HG03103 (cell line): ENCODE results near the gene RALGPS1.

Experiments used
- ATAC-seq: cut with Tn5 transposase; IDR thresholded peaks from one replicate; pipeline ENCODE4 v1.9.1; 2021; ENCODE audit warnings: low read depth; ENCODE audit not compliant: unreplicated experiment

RALGPS1 gene

DNA sequence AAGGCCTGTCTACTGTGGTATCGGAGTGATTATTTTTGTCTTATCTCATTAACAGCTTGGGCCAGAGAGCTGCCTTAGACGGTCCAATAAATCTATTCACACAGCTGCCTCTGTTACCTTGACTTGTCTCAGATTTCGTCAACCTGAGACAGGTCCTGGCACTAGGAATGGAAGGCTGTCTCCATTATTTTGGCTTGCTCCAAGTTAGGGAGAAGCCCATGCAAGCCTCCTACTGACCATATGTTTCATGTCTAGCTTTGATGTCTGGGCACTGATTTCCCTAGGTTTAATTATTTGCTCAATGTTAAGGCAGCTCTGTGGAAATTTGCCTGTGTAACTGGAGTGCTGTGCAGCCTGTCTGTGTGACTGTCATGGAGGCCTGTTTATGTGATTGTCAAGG is 12.4 kb upstream of the RALGPS1 start:
- no peak for ATAC-seq

DNA sequence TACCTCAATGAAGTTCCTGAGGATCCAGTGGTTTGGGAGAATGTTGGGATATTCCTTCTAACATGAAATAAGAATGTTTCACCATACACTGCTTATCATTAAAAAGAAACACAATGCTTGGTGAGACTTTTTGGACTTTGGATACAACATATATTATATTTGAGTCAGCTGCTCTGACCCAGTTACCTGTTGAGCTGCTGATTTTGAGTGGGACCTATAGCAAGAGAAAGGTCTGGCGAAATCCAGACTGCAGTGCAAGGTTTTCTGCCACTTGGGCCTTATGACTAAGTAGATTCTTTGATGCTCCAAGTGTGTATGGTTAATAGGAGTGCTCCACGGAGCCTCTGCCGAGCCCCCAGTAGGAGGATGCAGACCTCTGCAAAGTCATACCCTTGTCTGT is 10.0 kb upstream of the RALGPS1 start:
- no peak for ATAC-seq

DNA sequence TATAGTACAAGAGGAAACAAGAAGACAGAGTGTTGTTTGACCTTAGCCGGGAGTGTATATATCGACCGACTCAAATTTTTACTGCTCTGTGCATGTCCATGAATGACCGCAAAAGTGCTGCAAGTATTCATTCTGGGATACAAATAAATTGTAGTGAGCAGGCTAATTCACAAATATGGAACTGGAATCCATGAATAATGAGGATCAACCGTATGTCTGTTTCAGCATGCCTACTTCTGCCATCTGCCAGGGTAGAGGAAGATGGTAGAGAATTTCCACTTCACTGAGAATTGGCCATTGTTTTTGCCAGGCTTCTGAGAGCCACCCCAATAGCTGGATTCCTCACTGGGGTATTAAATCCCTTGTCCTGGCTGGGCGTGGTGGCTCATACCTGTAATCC is 8.5 kb upstream of the RALGPS1 start:
- ATAC-seq: no peak

DNA sequence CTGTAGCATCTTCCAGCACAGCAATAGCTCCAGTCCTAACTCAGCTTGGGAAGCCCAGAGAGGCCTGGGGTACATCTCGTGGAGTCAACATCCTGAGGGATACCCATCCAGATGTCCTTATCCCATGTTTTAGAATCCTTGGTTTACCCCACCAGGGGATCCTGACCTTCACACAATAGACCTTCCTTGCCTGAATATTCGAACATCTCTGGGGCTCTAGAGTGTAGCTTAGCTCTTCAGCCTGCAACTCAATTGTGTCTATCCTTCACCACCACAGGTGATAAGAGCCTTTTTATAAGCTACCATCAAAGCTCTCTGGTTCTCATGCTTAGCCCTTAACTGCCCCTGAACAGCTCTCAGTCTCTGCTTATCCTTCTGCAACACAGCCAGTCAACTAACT is 7.5 kb upstream of the RALGPS1 start:
- no peak for ATAC-seq

DNA sequence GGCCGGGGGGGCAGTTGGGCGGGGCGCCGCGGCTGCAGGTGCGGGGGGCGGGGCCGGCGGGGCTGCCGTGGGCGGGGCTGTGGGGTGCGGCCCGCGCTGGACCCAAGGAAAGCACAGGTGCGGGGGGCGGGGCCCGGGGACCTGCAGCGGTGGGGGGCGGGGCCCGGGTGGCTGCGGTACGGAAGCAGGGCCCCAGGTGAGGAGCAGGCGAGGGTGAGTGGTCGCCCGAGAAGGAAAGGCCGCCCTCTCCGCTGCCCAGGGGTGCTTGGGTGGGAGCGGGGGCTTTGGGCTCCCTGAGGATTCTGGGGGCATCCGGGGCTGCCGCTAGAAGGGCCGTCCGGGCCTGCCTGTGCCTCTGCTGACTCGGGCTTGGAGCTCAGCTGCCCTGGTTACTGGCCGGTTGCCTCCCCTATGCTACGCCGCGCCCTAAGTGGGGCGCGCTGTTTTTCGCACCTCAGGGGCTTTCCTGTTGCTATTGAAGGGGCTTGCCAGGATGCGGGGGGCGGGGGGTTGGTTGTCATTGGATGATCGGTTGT is 767 bp downstream of the RALGPS1 start:
- no peak for ATAC-seq

DNA sequence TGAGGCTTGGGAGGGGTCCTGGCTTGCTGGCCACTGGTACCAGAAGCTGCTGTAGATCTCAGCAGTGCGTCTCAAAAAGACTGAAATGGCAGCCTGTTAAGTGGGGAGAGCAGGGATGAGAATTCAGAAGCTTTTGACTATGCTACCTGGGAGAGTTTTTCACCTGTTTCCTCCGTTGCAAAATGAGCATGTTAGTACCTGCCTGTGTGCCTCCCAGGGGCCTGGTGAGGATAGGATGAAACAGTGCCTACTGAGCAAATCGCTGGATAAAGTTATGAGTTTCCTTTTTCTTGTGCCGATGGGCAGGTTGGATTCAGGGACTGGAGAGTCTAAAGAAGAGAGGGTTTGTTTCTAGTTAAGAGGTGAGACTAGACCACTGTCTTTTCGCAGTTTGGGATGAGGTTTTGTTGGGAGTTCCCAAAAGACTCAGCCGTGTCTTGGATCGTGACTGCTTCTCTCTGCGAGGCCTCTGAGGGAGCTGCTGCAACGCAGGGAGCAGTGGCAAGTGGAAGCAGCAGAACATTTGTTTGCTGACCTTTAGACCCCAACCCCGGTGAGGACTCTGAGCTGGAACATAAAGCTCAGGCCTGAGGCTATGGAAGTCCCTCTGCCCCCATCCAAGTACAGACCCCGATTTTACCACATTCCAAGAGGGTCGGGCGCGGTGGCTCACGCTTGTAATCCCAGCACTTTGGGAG is 1.4 kb downstream of the RALGPS1 start:
- no peak for ATAC-seq

DNA sequence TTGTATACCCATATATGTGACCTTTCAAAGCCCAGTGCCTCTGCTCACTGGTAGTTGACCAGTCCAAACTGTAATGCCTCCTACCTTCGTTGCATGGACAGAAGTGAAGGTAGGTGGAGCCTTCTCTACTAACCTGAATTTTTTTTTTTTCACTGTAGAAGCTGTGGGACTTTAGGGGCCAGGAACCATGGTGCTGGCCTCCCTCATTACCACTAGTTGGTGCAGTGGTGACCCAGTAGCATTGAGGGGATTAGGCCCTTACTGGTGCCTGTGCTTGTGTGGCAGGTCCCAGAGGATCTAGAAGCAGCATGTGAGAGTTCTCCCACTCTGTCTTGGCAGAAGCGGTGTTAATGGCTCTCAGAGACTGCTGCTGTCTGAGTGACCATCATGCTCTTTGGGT is 2.3 kb downstream of the RALGPS1 start:
- ATAC-seq: no peak

DNA sequence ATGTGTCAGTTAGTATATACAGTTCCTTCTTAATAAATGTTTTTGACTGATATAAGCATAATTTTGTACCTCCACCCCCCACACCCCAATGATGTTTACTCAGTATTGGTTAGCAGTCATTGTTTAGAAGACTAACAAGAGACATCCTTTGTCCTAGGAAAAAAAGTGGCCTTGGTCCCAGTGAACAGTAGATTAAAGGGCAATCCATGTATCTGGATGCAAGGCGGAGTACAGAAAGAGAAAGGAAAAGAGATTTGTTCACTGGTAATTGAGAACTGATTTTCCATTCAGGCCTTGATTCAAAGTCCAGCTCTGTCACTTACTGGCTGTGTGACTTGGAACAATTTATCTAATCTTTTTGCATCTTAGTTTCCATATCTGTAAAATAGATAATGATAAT is 4.6 kb downstream of the RALGPS1 start:
- no peak for ATAC-seq

DNA sequence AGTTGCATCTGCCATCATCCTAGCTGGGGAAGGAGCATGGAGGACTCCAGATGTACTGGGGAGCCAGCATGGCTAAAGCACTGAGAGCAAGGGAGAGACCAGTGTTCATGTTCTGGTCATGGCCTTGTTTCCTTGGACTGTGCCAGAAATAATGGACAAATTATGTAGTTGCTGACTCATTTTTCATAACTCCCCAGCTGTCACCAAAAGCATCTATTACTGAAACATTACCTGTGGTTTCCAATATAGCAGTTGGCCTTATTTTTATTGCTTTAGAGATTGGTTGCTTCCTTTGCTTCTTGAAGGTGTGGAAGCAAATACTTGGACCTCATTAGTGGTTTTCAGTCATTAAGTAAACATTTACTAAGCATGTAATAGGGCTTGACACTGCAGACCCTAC is 11.3 kb downstream of the RALGPS1 start:
- no peak for ATAC-seq

DNA sequence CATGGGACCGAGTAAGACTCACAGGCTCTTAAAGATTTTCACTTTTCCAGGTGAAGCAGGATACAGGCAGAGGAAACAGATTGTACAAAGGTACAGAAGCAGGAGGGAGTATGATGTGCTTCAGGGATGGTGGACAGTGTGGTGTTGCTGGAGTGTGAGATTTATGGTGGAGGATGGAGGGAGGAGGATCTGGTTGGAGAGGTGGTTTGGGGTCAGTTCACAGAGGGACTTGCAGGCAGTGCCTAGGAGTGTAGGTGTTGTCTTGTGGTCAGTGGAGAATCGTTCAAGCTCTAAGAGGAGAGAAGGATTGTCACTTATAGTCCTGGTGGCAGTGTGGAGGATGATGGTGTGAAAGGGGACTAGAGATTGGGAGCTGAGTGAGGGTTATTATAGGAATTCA is 11.8 kb downstream of the RALGPS1 start:
- ATAC-seq: no peak

DNA sequence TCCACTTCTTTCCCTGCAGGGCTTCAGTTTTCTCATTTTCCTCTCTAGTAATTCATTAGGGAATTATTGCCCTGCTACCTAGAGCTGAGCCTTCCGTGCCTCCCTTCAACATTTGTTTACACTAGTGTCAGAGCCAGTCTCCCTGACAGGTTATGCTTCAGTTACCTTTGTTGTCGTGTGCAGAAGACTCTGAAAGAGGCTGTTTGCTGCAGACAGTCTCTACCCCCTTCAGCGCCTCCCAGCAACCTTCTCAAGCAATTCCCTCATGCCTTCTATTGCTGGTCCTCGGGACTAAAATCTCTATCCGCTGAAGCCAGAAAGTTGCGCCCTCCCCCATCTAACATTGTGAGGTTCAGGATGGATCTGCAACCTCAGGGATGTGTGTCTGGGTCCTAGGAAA is 12.8 kb downstream of the RALGPS1 start:
- ATAC-seq: no peak

DNA sequence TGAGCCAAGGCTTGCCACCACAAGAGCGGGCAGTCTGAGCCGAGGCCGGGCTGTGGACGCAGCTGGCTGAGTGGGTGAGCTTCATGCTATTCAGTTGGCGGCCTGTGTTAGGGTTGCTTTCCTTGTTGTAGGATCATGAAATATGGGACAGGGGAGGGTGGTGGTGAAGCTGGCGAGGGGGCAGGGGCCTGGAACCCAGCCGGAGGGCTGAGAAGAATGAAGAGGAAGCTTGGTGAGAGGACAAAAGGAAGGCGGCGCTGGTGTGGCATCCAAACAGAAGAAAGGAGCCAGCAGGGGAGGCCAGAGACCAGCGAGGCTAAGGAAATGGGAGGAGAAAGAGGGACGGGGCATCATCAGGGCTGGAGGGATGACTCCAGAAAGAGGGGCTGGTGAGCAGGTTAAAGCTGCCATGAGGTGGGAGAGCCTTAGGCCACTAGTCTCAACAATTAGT is 18.3 kb downstream of the RALGPS1 start:
- no peak for ATAC-seq

DNA sequence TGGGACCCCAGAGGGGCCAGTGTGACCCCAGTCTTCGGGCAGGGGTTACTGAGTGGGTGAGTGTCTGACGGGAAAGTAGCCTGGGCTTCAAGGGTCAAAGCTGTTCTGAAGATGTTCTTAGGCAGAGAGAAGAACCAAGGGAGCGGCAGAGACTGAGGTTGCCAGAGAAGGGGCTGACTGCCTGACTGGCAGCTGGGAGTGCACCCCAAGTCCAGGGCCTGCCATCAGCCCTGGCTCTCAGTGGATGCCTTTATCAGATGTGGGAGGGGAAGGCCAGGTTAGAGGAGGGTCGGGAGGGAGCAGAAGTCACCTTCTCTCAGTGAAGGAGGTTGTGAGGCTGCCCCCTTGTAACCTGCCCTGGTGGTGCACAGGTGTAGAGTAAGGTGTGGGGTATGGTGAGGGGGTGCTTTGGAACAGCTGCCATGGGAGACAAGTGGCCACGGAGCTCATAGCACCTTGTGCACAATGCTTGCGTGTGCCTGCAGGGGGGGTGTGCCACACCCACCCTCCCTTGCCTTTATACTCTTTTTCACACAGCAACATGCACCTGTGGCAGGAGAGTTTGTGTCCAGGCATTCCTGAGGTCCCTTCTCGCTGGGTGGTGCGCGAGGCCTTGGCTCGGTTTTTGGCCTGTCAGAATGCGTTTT is 18.9 kb downstream of the RALGPS1 start:
- no peak for ATAC-seq

DNA sequence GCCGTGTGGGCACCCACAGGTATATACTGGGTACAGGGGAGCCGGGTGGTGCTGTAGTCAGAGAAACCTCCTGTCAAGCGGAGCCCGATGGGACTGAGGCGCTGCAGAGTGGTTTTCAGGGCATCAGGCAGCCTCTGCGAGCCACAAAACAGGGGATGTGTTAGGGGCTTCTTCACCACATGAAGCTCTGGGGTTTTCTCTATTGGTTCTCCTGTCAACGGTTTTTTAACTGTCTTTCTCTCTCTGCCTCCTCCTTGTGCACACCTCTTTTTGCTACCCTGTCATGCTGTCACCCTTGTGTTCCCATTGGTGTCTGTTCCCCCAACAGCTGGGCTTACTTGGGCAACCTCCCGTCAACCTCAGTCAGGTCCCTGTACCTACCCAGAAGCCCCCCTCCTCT is 19.9 kb downstream of the RALGPS1 start:
- no peak for ATAC-seq

DNA sequence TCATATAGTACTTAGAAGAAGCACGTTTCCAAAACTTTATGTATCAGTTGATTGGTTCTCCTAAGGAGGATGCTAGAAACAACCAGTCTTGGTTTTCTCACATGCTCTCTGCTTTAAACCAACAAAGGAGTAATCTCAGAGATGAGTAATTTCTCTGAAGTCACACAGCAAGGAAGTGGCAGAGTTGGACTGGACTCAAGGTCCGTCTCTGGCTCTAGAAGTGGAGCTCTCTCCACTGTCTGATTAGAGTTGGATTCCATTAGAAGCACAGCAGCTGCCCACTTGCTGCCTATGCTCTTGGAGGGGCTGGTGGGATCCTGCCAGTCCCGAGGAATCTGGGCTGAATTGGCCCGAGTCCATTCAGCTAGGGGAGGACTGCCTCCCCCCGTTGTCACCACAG is 21.0 kb downstream of the RALGPS1 start:
- no peak for ATAC-seq

DNA sequence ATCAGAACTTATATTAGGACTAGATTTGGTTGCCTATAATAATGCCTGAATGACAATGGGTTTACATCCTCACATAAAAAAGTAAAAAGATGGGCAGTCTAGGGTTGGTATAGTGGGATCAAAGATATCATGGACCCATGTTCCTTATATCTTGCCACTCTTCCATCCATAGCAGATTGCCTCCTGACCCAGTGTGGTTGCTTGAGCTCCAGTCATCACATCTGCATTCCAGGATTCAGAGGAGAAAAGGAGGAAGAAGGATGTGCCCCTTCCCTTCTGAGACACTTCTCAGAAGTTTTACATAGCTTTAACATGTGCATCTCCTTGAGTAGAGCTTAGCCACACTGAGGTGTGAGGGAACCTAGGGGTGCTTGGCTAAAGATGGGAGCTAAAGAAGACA is 22.9 kb downstream of the RALGPS1 start:
- no peak for ATAC-seq

DNA sequence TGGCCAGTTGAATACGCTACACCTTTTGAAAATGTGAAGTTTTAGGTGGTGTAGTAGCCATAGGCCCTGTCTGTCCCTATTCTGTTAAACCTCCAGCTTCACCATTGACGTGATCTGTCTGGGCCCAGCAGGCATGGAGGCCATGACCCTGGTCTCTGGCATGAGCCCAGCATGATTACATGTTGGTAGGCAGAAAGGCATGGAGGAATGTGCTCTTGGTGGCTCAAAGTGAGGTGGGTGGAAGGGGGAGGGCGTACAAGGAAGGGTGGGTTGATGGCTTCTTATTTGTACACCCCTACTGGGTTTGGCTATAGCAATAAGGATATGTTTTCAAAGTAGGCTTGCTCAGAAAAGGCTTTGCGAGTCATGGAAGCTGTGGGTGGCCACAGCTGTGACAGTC is 23.7 kb downstream of the RALGPS1 start:
- ATAC-seq: no peak

DNA sequence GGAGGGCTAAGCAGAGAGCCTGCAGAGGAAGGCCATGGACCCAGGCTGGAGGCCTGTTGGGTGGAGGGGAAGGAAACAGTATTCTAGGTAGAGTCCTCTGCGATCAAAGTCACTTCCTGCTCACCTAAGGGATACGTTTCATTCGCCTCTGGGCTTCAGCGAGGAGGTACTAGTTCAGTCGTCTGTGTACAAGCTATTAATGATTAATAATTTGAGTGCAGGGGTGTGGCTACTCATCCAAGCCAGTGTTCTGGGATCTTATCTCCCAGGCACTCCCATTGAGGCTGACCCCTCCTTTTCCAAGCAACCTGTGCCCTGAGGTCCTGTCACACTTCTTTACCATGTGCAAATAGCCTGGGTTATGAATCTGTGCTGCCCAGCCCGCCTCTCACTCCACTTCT is 25.2 kb downstream of the RALGPS1 start:
- ATAC-seq: no peak

DNA sequence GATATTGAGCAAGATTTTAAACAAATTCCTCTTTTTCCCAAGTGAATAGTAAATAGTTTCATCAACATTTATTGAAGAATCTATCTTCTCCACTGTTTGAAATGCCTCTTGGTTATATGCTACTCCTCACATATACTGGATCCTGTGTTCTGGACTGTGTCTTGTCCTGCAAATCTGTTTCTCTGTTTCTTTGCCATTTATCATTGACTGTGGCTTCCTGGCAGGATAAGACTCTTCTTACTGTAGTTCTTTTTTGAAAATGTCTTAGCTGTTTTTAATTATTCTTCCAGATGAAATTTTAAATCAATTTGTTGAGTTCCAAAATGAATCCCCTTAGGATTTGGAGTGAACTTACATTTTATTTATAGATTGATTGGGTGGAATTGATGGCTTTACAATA is 27.8 kb downstream of the RALGPS1 start:
- ATAC-seq: no peak

DNA sequence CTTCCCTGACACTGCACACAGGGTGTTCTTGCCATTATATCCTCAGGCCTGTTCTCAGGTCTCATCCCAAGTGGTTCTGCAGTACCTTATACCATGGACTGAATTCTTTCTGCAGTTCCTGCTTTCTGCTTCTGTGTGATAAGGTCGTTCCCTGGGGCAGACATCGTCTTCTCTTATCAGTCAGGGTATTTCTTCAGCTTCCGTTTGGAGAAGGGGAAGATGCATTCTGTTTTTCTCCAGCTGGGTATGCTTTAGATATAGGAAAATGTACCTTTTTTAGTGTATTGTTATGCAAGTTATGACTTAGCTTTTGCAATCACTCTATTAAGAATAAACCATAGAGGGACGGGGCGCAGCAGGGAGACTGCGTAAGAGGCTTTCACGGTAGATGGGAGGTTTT is 31.1 kb downstream of the RALGPS1 start:
- ATAC-seq: no peak

DNA sequence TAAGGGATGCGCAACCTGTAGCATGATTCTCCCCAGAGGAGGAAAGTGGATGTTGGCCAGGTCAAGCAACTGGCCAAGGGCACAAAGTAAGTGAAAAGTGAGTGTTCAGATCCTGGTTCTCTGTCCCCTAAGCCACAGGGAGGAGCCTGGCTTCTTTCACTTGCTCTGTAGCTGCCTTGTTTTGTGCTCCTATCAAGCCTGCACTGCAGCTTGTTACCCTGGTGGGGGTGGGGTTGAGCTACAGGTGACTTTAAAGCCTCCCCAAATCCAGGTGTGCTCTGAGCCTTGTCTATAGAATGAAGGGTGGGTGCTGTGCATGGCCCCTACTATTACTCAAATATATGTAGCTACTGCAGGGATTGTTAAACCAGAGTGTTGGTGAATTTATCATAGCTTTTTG is 32.9 kb downstream of the RALGPS1 start:
- no peak for ATAC-seq

DNA sequence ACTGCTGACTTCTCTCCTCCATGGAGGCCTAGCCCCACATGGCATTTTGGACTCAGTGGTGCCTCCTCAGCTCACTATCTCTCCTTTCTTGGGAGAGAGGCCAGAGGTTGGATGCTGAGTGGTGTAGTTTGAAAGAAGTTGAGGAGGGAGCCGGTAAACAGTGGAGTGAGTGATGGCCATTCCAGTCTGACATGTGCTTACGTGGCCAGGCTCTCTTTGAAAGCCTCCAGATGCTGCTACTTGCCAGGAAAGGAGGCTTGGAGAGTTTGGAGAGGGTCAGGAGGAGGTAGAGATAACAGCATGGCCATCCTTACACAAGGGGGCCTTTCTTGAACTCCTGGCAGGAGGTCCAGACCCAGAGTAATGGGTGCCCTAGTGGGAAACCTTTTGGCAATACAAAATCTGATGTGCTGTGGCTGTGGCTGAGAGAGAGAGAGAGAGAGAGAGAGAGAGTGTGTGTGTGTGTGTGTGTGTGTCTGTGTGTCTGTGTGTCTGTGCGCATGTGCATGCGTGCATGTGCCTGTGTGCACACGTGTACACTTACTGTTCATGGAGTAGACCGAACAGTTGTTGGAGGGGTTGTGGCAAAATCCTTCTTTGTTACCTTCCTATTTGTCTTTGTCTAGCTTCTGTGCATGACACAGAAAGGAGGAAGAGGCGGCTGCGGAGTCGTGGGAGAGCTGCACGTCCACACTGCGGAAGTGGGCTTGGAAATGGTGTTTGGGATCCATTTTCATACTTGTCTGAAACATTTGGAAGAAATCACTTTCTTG is 37.8 kb downstream of the RALGPS1 start:
- ATAC-seq: no peak
